ENCODE data around the gene CHCHD6. TPM values are rescaled to one million over a fixed set of nuclear protein-coding genes. Genes with fewer than 3 reads are reported as not detected.

The CHCHD6 gene
- total RNA-seq, 1 experiment from 2014 or later = 45.9 TPM

DNA sequence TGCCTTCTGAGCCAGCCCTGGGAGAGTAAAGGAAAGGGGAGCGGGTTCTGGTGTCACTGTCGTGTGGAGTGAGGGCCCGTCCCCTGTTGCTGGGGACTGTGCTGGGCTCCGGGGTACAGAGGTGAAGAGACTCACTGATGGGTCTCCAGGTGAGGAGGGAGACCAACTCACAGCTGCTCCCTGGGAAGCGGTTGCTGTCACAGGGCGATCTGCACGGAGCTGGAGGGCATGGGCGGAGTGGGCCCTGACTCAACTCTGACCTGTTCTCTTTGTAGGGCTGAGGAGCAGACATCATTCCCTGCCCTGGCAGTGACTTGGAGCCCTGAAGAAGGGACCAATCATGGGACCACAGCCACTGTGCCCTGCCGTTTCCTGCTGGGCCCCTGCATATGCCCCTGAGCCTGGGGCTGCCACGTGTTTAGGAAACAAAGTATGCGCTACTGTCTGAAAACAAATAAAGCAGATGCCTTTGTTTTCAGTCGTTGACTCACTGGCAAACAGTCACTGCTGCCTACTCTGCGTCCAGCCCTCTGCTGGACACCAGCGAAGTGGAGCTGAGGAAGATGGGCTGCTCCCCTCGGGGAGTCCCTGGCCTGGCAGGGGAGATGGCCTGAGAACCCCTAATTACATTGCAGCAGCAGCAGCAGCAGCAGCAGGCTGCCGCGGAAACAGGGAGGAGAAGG lies 256.0 kb downstream of the CHCHD6 start:
- no peak overlapping the region for H3K4me3 Mint-ChIP-seq (ENCODE audit: low read depth, unreplicated experiment)
- intact Hi-C loops (cut with micrococcal nuclease; ENCODE audit: unreplicated experiment) = no loop called here
- no peak overlapping the region for H3K27ac Mint-ChIP-seq (ENCODE audit: unreplicated experiment)
- no peak for DNase-seq
- H3K4me1 Mint-ChIP-seq (ENCODE audit: low read depth, unreplicated experiment) = no peaks in the 10 kb centered on the region
- no TSS peak for BruUV-seq (replicated peaks)
- H3K36me3 Mint-ChIP-seq (ENCODE audit: insufficient read depth, unreplicated experiment) = peaks cover 8% of the 10 kb centered on the region
- H3K9me3 Mint-ChIP-seq (ENCODE audit: low read depth, unreplicated experiment) = no peaks in the 10 kb centered on the region
- H3K27me3 Mint-ChIP-seq (ENCODE audit: unreplicated experiment) = no peaks in the 10 kb centered on the region
- CTCF ChIA-PET = interaction anchor here (2.0 kb wide), 1 partner anchor 10 kb away, joined by 4 read pairs; no protein-coding TSS in a partner anchor
- TF ChIP-seq, protein P1, sequence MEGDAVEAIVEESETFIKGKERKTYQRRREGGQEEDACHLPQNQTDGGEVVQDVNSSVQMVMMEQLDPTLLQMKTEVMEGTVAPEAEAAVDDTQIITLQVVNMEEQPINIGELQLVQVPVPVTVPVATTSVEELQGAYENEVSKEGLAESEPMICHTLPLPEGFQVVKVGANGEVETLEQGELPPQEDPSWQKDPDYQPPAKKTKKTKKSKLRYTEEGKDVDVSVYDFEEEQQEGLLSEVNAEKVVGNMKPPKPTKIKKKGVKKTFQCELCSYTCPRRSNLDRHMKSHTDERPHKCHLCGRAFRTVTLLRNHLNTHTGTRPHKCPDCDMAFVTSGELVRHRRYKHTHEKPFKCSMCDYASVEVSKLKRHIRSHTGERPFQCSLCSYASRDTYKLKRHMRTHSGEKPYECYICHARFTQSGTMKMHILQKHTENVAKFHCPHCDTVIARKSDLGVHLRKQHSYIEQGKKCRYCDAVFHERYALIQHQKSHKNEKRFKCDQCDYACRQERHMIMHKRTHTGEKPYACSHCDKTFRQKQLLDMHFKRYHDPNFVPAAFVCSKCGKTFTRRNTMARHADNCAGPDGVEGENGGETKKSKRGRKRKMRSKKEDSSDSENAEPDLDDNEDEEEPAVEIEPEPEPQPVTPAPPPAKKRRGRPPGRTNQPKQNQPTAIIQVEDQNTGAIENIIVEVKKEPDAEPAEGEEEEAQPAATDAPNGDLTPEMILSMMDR (IDR thresholded peaks at IDR 0.05; ENCODE audit: unreplicated experiment) = no peak

DNA sequence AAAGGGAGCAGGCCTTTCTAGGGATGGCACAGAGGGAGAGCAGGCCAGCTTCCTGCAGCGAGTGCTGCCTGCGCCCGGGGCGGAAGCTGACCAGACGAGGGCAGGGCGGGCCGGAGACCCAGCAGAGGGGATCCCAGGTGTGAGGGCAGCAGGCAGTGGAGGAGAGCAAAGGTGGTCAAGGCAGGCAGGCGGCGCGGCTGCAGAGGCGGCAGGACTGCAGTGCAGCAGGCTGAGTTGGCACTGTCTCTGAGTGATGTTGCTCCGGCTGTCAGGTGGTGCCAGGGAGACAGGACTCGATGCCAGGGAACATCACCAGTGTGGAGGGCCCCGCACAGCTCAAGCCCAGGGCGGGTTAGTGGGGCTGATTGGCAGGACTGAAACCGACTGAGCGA lies 256.6 kb downstream of the CHCHD6 start:
- no TSS peak for BruUV-seq (replicated peaks)
- DNase-seq = no peak
- Mint-ChIP-seq H3K4me3 (ENCODE audit: low read depth, unreplicated experiment) (no peak overlapping the region), H3K36me3 (ENCODE audit: insufficient read depth, unreplicated experiment) (peaks cover 8% of the 10 kb centered on the region), H3K27ac (ENCODE audit: unreplicated experiment) (no peak overlapping the region), H3K4me1 (ENCODE audit: low read depth, unreplicated experiment) (no peaks in the 10 kb centered on the region), H3K9me3 (ENCODE audit: low read depth, unreplicated experiment) (no peaks in the 10 kb centered on the region), H3K27me3 (ENCODE audit: unreplicated experiment) (no peaks in the 10 kb centered on the region)
- intact Hi-C loops (cut with micrococcal nuclease; ENCODE audit: unreplicated experiment) = no loop called here
- CTCF ChIA-PET = interaction anchor here (0.6 to 2.0 kb wide), 2 partner anchors 10 to 178 kb away, joined by 3 to 4 read pairs; no protein-coding TSS in a partner anchor
- TF ChIP-seq, protein P1 (IDR thresholded peaks at IDR 0.05; ENCODE audit: unreplicated experiment) = no peak

GRCh38 chr3:126961191-126961790 lies 257.3 kb downstream of the CHCHD6 start:
- intact Hi-C loops (cut with micrococcal nuclease; ENCODE audit: unreplicated experiment) = no loop called here
- no peak for DNase-seq
- CTCF ChIA-PET = interaction anchor here (0.6 to 2.0 kb wide), 2 partner anchors 11 to 179 kb away, joined by 3 to 4 read pairs; no protein-coding TSS in a partner anchor
- Mint-ChIP-seq H3K9me3 (ENCODE audit: low read depth, unreplicated experiment) (no peaks in the 10 kb centered on the region), H3K4me1 (ENCODE audit: low read depth, unreplicated experiment) (no peaks in the 10 kb centered on the region), H3K36me3 (ENCODE audit: insufficient read depth, unreplicated experiment) (peaks cover 8% of the 10 kb centered on the region), H3K4me3 (ENCODE audit: low read depth, unreplicated experiment) (no peak overlapping the region), H3K27ac (ENCODE audit: unreplicated experiment) (no peak overlapping the region), H3K27me3 (ENCODE audit: unreplicated experiment) (no peaks in the 10 kb centered on the region)
- TF ChIP-seq, protein P1 (IDR thresholded peaks at IDR 0.05; ENCODE audit: unreplicated experiment) = no peak
- no TSS peak for BruUV-seq (replicated peaks)

DNA sequence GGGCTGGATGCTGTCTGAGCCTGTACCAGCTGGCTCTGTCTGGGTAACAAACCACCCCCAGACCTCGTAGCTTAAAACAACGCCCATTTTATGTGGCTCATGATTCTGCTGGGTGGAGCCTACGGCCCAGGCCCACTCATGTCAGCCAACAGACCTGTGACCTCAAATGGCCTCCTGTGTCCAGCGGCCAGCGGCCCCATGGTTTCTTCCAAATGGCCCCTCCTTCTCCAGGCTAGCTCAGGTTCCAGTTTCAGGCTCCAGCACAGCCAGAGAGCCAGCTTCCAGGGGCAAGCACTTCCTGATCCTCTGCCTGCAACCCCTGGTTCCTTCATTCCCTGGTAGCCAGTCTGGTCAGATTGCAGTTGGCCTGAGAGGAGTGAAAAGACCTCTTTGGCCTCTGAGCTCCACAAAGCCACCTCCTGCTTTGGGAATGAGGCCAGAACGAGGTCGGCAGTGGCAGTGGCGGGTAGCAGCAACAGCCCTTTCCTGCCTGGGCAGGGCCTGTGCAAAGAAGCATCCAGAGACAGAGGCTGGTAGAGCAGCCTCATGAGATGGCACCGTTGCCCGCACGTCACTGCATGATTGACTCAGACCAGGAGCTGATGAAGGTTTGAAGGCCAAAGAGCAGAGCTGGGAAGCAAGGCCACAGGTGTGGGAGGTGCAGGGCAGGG lies 257.9 kb downstream of the CHCHD6 start:
- Mint-ChIP-seq H3K27ac (ENCODE audit: unreplicated experiment) (no peak overlapping the region), H3K9me3 (ENCODE audit: low read depth, unreplicated experiment) (no peaks in the 10 kb centered on the region), H3K4me1 (ENCODE audit: low read depth, unreplicated experiment) (no peaks in the 10 kb centered on the region), H3K36me3 (ENCODE audit: insufficient read depth, unreplicated experiment) (peaks cover 8% of the 10 kb centered on the region), H3K4me3 (ENCODE audit: low read depth, unreplicated experiment) (no peak overlapping the region), H3K27me3 (ENCODE audit: unreplicated experiment) (no peaks in the 10 kb centered on the region)
- CTCF ChIA-PET = no interaction called here
- intact Hi-C loops (cut with micrococcal nuclease; ENCODE audit: unreplicated experiment) = no loop called here
- BruUV-seq (replicated peaks) = no TSS peak
- TF ChIP-seq, protein P1 (IDR thresholded peaks at IDR 0.05; ENCODE audit: unreplicated experiment) = no peak
- no peak for DNase-seq
